SK-N-DZ (cell line): Measurements from ENCODE around the gene CNTNAP2.

Experiments used
- DNase-seq: peaks from one replicate; pipeline ENCODE4 v3.0.0-alpha.2; 2015; ENCODE audit warnings: low spot score

The CNTNAP2 gene

GRCh38 chr7:146417176-146417575 is 300.6 kb downstream of the CNTNAP2 start:
- no peak for DNase-seq

GRCh38 chr7:146423446-146423845 is 306.8 kb downstream of the CNTNAP2 start:
- no peak for DNase-seq

- DNase-seq, result no peak
These were observed 307.5 kb downstream of the CNTNAP2 start for GRCh38 chr7:146424084-146424483.

GRCh38 chr7:146433501-146433900 is 316.9 kb downstream of the CNTNAP2 start:
- no peak for DNase-seq

- DNase-seq, result no peak
These were observed 326.5 kb downstream of the CNTNAP2 start for GRCh38 chr7:146443102-146443501.

GRCh38 chr7:146449625-146450024 is 333.0 kb downstream of the CNTNAP2 start:
- DNase-seq, result no peak

GRCh38 chr7:146455091-146455655 is 338.6 kb downstream of the CNTNAP2 start:
- DNase-seq, result no peak

GRCh38 chr7:146479040-146479439 is 362.4 kb downstream of the CNTNAP2 start:
- no peak for DNase-seq

- peak; percentile 37 for DNase-seq
These were observed 369.9 kb downstream of the CNTNAP2 start for GRCh38 chr7:146486519-146486918.

- no peak for DNase-seq
These were observed 375.4 kb downstream of the CNTNAP2 start for GRCh38 chr7:146492017-146492416.

GRCh38 chr7:146494952-146495596 is 378.5 kb downstream of the CNTNAP2 start:
- DNase-seq, result peak; percentile 22

GRCh38 chr7:146496657-146497056 is 380.1 kb downstream of the CNTNAP2 start:
- DNase-seq, result no peak

- DNase-seq, result no peak
These were observed 383.4 kb downstream of the CNTNAP2 start for GRCh38 chr7:146499970-146500369.

- peak; percentile 42 for DNase-seq
These were observed 387.2 kb downstream of the CNTNAP2 start for GRCh38 chr7:146503844-146504243.

GRCh38 chr7:146510088-146510680 is 393.6 kb downstream of the CNTNAP2 start:
- DNase-seq, result no peak

GRCh38 chr7:146514304-146514703 is 397.7 kb downstream of the CNTNAP2 start:
- DNase-seq, result no peak

GRCh38 chr7:146528581-146528980 is 412.0 kb downstream of the CNTNAP2 start:
- DNase-seq, result no peak

GRCh38 chr7:146539836-146540235 is 423.2 kb downstream of the CNTNAP2 start:
- DNase-seq, result no peak

GRCh38 chr7:146542101-146542500 is 425.5 kb downstream of the CNTNAP2 start:
- no peak for DNase-seq

- no peak for DNase-seq
These were observed 428.1 kb downstream of the CNTNAP2 start for GRCh38 chr7:146544748-146545147.

GRCh38 chr7:146548816-146549215 is 432.2 kb downstream of the CNTNAP2 start:
- DNase-seq, result no peak

- no peak for DNase-seq
These were observed 438.0 kb downstream of the CNTNAP2 start for GRCh38 chr7:146554556-146554955.

- DNase-seq, result peak; percentile 18
These were observed 441.4 kb downstream of the CNTNAP2 start for GRCh38 chr7:146557971-146558469.
